HEK293 (cell line): ENCODE data around the gene SLC38A1.

Experiments
- FEZF1 ChIP-seq: fragments of 450-650 bp; formaldehyde crosslinking; IDR thresholded peaks from 2 replicates; pipeline ENCODE4 v1.5.1; 2016; ENCODE audit warnings: missing biosample characterization, missing genetic modification characterization
- INSM2 ChIP-seq: fragments of 450-650 bp; formaldehyde crosslinking; IDR thresholded peaks from 2 replicates; pipeline ENCODE4 v1.5.1; 2016; ENCODE audit warnings: missing biosample characterization, missing genetic modification characterization
- KLF9 ChIP-seq: fragments of 450-650 bp; formaldehyde crosslinking; IDR thresholded peaks from 2 replicates; pipeline ENCODE4 v1.5.1; 2016; ENCODE audit warnings: missing biosample characterization, missing genetic modification characterization, low read depth
- PRDM6 ChIP-seq: fragments of 450-650 bp; formaldehyde crosslinking; IDR thresholded peaks from 2 replicates; pipeline ENCODE4 v1.5.1; 2017; ENCODE audit warnings: missing biosample characterization, missing genetic modification characterization
- REPIN1 ChIP-seq: fragments of 450-650 bp; formaldehyde crosslinking; IDR thresholded peaks from 2 replicates; pipeline ENCODE4 v1.5.1; 2017; ENCODE audit warnings: missing biosample characterization, missing genetic modification characterization, low read depth
- SCRT1 ChIP-seq: fragments of 450-650 bp; formaldehyde crosslinking; IDR thresholded peaks from 2 replicates; pipeline ENCODE4 v1.5.1; 2016; ENCODE audit warnings: missing biosample characterization, missing genetic modification characterization, borderline replicate concordance
- ZBTB17 ChIP-seq: fragments of 450-650 bp; formaldehyde crosslinking; IDR thresholded peaks from 2 replicates; pipeline ENCODE4 v1.5.1; 2016; ENCODE audit warnings: missing biosample characterization, missing genetic modification characterization
- ZBTB21 ChIP-seq: fragments of 450-650 bp; formaldehyde crosslinking; IDR thresholded peaks from 2 replicates; pipeline ENCODE4 v1.5.1; 2017; ENCODE audit warnings: missing biosample characterization, missing genetic modification characterization
- ZEB2 ChIP-seq: fragments of 450-650 bp; formaldehyde crosslinking; IDR thresholded peaks from 2 replicates; pipeline ENCODE4 v1.5.1; 2016; ENCODE audit warnings: missing biosample characterization, missing genetic modification characterization
- ZFHX2 ChIP-seq: fragments of 450-650 bp; formaldehyde crosslinking; conservative IDR thresholded peaks from 2 replicates; pipeline ENCODE4 v1.5.1; 2016; ENCODE audit warnings: missing biosample characterization, missing genetic modification characterization
- ZNF157 ChIP-seq: fragments of 450-650 bp; formaldehyde crosslinking; IDR thresholded peaks from 2 replicates; pipeline ENCODE4 v1.5.1; 2016; ENCODE audit warnings: missing biosample characterization, missing genetic modification characterization
- ZNF239 ChIP-seq: fragments of 450-650 bp; formaldehyde crosslinking; IDR thresholded peaks from 2 replicates; pipeline ENCODE4 v1.5.1; 2016; ENCODE audit warnings: missing biosample characterization, missing genetic modification characterization
- ZNF266 ChIP-seq: fragments of 450-650 bp; formaldehyde crosslinking; IDR thresholded peaks from 2 replicates; pipeline ENCODE4 v1.5.1; 2016; ENCODE audit warnings: missing biosample characterization, missing genetic modification characterization, low read depth
- ZNF280C ChIP-seq: fragments of 450-650 bp; formaldehyde crosslinking; IDR thresholded peaks from 2 replicates; pipeline ENCODE4 v1.5.1; 2016; ENCODE audit warnings: missing biosample characterization, missing genetic modification characterization
- ZNF280D ChIP-seq: fragments of 450-650 bp; formaldehyde crosslinking; IDR thresholded peaks from 2 replicates; pipeline ENCODE4 v1.5.1; 2016; ENCODE audit warnings: missing biosample characterization, missing genetic modification characterization
- ZNF311 ChIP-seq: fragments of 450-650 bp; formaldehyde crosslinking; IDR thresholded peaks from 2 replicates; pipeline ENCODE4 v1.5.1; 2017; ENCODE audit warnings: missing biosample characterization, missing genetic modification characterization, borderline replicate concordance
- ZNF398 ChIP-seq: fragments of 450-650 bp; formaldehyde crosslinking; IDR thresholded peaks from 2 replicates; pipeline ENCODE4 v1.5.1; 2017; ENCODE audit warnings: missing biosample characterization, missing genetic modification characterization
- ZNF404 ChIP-seq: fragments of 450-650 bp; formaldehyde crosslinking; IDR thresholded peaks from 2 replicates; pipeline ENCODE4 v1.5.1; 2017; ENCODE audit warnings: missing biosample characterization, missing genetic modification characterization
- ZNF433 ChIP-seq: fragments of 450-650 bp; formaldehyde crosslinking; IDR thresholded peaks from 2 replicates; pipeline ENCODE4 v1.5.1; 2016; ENCODE audit warnings: missing biosample characterization, missing genetic modification characterization, low read depth
- ZNF449 ChIP-seq: fragments of 450-650 bp; formaldehyde crosslinking; IDR thresholded peaks from 2 replicates; pipeline ENCODE4 v1.5.1; 2017; ENCODE audit warnings: missing biosample characterization, mild to moderate bottlenecking, missing genetic modification characterization, moderate library complexity
- ZNF555 ChIP-seq: fragments of 450-650 bp; formaldehyde crosslinking; conservative IDR thresholded peaks from 2 replicates; pipeline ENCODE4 v1.5.1; 2017; ENCODE audit warnings: missing biosample characterization, mild to moderate bottlenecking, missing genetic modification characterization, inconsistent platforms
- ZNF571 ChIP-seq: fragments of 450-650 bp; formaldehyde crosslinking; IDR thresholded peaks from 2 replicates; pipeline ENCODE4 v1.5.0; 2017; ENCODE audit warnings: missing biosample characterization, missing genetic modification characterization
- ZNF623 ChIP-seq: fragments of 450-650 bp; formaldehyde crosslinking; IDR thresholded peaks from 2 replicates; pipeline ENCODE4 v1.5.1; 2016; ENCODE audit warnings: missing biosample characterization, missing genetic modification characterization
- ZNF645 ChIP-seq: fragments of 450-650 bp; formaldehyde crosslinking; IDR thresholded peaks from 2 replicates; pipeline ENCODE4; 2016; ENCODE audit warnings: missing biosample characterization, missing genetic modification characterization
- ZNF776 ChIP-seq: fragments of 450-650 bp; formaldehyde crosslinking; IDR thresholded peaks from 2 replicates; pipeline ENCODE4 v1.5.0; 2017; ENCODE audit warnings: missing biosample characterization, missing genetic modification characterization, borderline replicate concordance
- ZNF843 ChIP-seq: fragments of 450-650 bp; formaldehyde crosslinking; IDR thresholded peaks from 2 replicates; pipeline ENCODE4 v1.5.1; 2016; ENCODE audit warnings: missing biosample characterization, missing genetic modification characterization

The SLC38A1 gene

GRCh38 chr12:46260124-46260912, 8.5 kb downstream of the SLC38A1 start (continued):
- TF ChIP-seq ZNF280C (tag by site-specific recombination) (no peak), ZNF645 (tag by site-specific recombination) (no peak), INSM2 (0 out of 2 replicates have a peak, but pooled peaks have one; percentile 13), ZEB2 (no peak), ZNF571 (tag by site-specific recombination) (no peak), ZNF555 (tag by site-specific recombination) (no peak), ZNF157 (no peak), ZNF239 (tag by site-specific recombination) (no peak), ZNF623 (tag by site-specific recombination) (no peak), ZFHX2 (tag by site-specific recombination) (no peak), ZBTB21 (tag by site-specific recombination) (no peak), ZBTB17 (tag by site-specific recombination) (peak; percentile 21; the same call in 1 of the 2 replicates), ZNF398 (tag by site-specific recombination) (no peak), SCRT1 (tag by site-specific recombination) (no peak), PRDM6 (peak; percentile 89), ZNF266 (tag by site-specific recombination) (no peak), KLF9 (tag by site-specific recombination) (no peak), ZNF280D (tag by site-specific recombination) (no peak), ZNF404 (no peak), FEZF1 (peak; percentile 68), ZNF449 (tag by site-specific recombination) (no peak), ZNF311 (tag by site-specific recombination) (no peak), ZNF433 (tag by site-specific recombination) (no peak), ZNF843 (peak; percentile 25; the same call in 1 of the 2 replicates), ZNF776 (tag by site-specific recombination) (no peak), REPIN1 (tag by site-specific recombination) (no peak)
